HG03575 (cell line): ENCODE data around the gene DGUOK.

Experiments
- ATAC-seq: cut with Tn5 transposase; IDR thresholded peaks from one replicate; pipeline ENCODE4 v1.9.1; 2021; ENCODE audit not compliant: unreplicated experiment, insufficient number of reproducible peaks, low FRiP score; ENCODE audit errors: extremely low read depth

Gene DGUOK

GRCh38 chr2:74003494-74004211 lies 77.0 kb downstream of the DGUOK start:
- ATAC-seq = no peak

- ATAC-seq = no peak
Measured at GRCh38 chr2:74004212-74005182, 77.8 kb downstream of the DGUOK start.

- ATAC-seq = no peak
Measured at GRCh38 chr2:74005786-74006185, 79.1 kb downstream of the DGUOK start.

- ATAC-seq = no peak
Measured at GRCh38 chr2:74006459-74006858, 79.8 kb downstream of the DGUOK start.

GRCh38 chr2:74007121-74007520 lies 80.4 kb downstream of the DGUOK start:
- no peak for ATAC-seq

DNA sequence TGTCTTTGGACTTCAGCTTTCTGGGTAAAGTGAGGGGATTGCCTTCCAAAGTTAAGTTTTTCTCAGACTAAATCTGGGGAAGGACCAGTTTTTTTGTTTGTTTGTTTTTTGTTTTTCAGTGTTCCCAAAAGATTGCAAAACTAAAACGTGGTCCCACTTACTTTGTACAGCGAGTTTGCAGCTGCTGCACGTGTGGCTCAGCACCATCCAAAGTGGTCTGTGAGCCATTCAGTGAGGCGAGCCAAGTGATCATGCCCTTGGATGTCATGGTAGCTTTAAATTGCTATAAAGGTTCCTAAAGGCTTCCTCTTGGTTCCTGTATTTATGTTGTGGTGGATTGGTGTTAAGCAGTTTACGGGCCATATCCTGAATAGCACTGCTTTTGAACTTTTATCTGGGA lies 81.0 kb downstream of the DGUOK start:
- ATAC-seq = no peak
